Ovary (tissue), 9 donors: ENCODE measurements around the gene GABRG3. TPM values are rescaled to one million over a fixed set of nuclear protein-coding genes. Genes with fewer than 3 reads are reported as not detected.

Experiments used
- DNase-seq, 5 donors: peaks; one replicate each; pipeline ENCODE4 v3.0.0-alpha.2; 2019 to 2020
- H3K27ac ChIP-seq, 2 donors: fragments of 200-600 bp; one replicate each; pipeline versions ENCODE4 v1.5.1 to v1.8.0; 2019 to 2022
- H3K27me3 ChIP-seq: fragments of 200-600 bp; one replicate; pipeline ENCODE4 v1.8.0; 2022
- H3K36me3 ChIP-seq: fragments of 200-600 bp; sonication (generic); one replicate; pipeline ENCODE4 v1.5.1; 2019
- H3K4me1 ChIP-seq: one replicate; pipeline ENCODE4 v1.8.1; 2013; ENCODE audit warnings: mild to moderate bottlenecking, moderate library complexity; ENCODE audit not compliant: insufficient read depth
- H3K4me3 ChIP-seq: fragments of 200-600 bp; sonication (generic); one replicate; pipeline ENCODE4 v1.5.1; 2017
- H3K9me3 ChIP-seq, 2 donors: fragments of 200-600 bp in 1 of 2; sonication (generic) in 1 of 2; one replicate each; pipeline versions ENCODE4 v1.5.1 to v1.8.1; 2013 to 2019; ENCODE audit warnings: mild to moderate bottlenecking in 1 of 2, moderate library complexity in 1 of 2
- CTCF ChIP-seq, 3 donors: fragments of 450-650 bp in 2 of 3; fragments of 200-600 bp in 1 of 3; IDR thresholded peaks; one replicate each; pipeline versions ENCODE4 v1.5.1 to v1.8.0; 2016 to 2022; ENCODE audit warnings: antibody characterized with exemption in 3 of 3, mild to moderate bottlenecking in 1 of 3
- EP300 ChIP-seq: sonication (generic); formaldehyde crosslinking; IDR thresholded peaks from one replicate; pipeline ENCODE4 v1.6.1; 2017; ENCODE audit warnings: antibody characterized with exemption
- POLR2A ChIP-seq: fragments of 450-650 bp; IDR thresholded peaks from one replicate; pipeline ENCODE4 v1.6.1; 2017; ENCODE audit warnings: antibody characterized with exemption, mild to moderate bottlenecking, moderate library complexity
- WGBS, 3 donors: extraction: QIAGEN DNeasy Blood & Tissue Kit in 1 of 3; methylation state at CpG; one replicate each; pipeline versions ENCODE4 v1.1.5 to v1.1.7; 2013 to 2017; 5-methylcytosine and 5-hydroxymethylcytosine counted together
- intact Hi-C, 4 donors: fragments of 100-400 bp; cut with DNase I; formaldehyde crosslinking; loops; one replicate each; pipeline versions ENCODE4 v1.11.0 to v1.15.1; 2022 to 2023
- polyA plus RNA-seq, 2 donors: library from polyadenylated mRNA; stranded (reverse); fragments of 200-250 nt in 1 of 2; fragments of 350-450 nt in 1 of 2; fragmentation: Illumina TruSeq in 1 of 2; extraction: RNeasy Lipid Tissue Mini Kit (QIAGEN cat#74804) in 1 of 2; gene quantifications; one replicate each; pipeline ENCODE4 v1.2.3, GENCODE V29; 2013 to 2014
- total RNA-seq, 7 donors: library from RNA; depleted of rRNA in 2 of 7; stranded (reverse); fragments of >200 nt in 2 of 7; fragmentation: NEBNext Ultra II Directional in 3 of 7; extraction: Animal tissue kit (Norgen Biotek cat#: 25700) in 3 of 7; gene quantifications; one replicate each; pipeline versions ENCODE4 v1.1.0 to v1.2.4, GENCODE V29; 2016 to 2023
- donor health status: DM: no; HTN: no; CAD: no; lungs with moderate emphysema.
- donor health status: DM: no; HTN: no; CAD: no.
- donor health status: Bipolar disorder and iron deficiency.
- donor health status: DM: yes; HTN: yes; CAD: no.
- donor health status: DM: no; HTN: no; CAD: no.
- donor health status: DM: yes; HTN: yes; CAD: no.

The GABRG3 gene
- total and polyA plus RNA-seq, 9 donors, result 0.01 to 0.18 (median 0.13) TPM; not detected in 6

GRCh38 chr15:27530994-27531393 is 560.0 kb downstream of the GABRG3 start:
- H3K27me3 ChIP-seq, result no peaks in the 10 kb centered on the region
- no peak overlapping the region for H3K27ac ChIP-seq
- H3K36me3 ChIP-seq, result no peaks in the 10 kb centered on the region
- DNase-seq, result no peak
- intact Hi-C loops, result loop anchor here in 1 of 4 donors (5.0 kb wide), 1 partner anchor 429 kb away; no protein-coding TSS in a partner anchor
- H3K4me1 ChIP-seq, result no peaks in the 10 kb centered on the region
- H3K4me3 ChIP-seq, result no peak overlapping the region
- TF ChIP-seq EP300 (no peak), CTCF (IDR thresholded peaks at IDR 0.05) (no peak), POLR2A (no peak)
- no peaks in the 10 kb centered on the region for H3K9me3 ChIP-seq
- WGBS, 3 donors, result 81 to 90% (median 89%) methylated on average over 9 of the region's 9 CpGs

DNA sequence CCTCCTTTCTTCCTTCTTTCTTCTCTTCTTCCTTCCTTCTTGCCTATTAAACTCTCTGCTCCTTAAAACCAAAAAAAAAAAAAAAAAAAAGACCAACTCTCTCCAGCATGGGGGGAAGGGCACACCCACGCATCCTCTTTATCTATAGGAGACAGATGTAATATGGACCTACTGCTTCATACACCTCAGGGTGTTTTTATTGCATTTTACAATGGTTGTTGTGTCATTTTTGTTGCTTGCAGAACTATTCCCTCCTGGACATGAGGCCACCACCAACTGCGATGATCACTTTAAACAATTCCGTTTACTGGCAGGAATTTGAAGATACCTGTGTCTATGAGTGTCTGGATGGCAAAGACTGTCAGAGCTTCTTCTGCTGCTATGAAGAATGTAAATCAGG is 561.4 kb downstream of the GABRG3 start:
- Histone ChIP-seq H3K4me1 (no peaks in the 10 kb centered on the region), H3K9me3 (no peaks in the 10 kb centered on the region), H3K36me3 (no peaks in the 10 kb centered on the region), H3K27ac (no peak overlapping the region), H3K27me3 (no peaks in the 10 kb centered on the region), H3K4me3 (no peak overlapping the region)
- intact Hi-C loops, result loop anchor here in 1 of 4 donors (5.0 kb wide), 1 partner anchor 430 kb away; no protein-coding TSS in a partner anchor
- no peak for TF ChIP-seq CTCF (IDR thresholded peaks at IDR 0.05)
- no peak for TF ChIP-seq POLR2A
- no peak for TF ChIP-seq EP300
- DNase-seq, result no peak
- WGBS, 3 donors, result 77 to 92% (median 87%) methylated on average over 3 of the region's 3 CpGs

GRCh38 chr15:27535445-27536129 is 564.6 kb downstream of the GABRG3 start:
- no peak for DNase-seq
- intact Hi-C loops, result no loop called here
- H3K4me3 ChIP-seq, result no peak overlapping the region
- H3K27me3 ChIP-seq, result no peaks in the 10 kb centered on the region
- H3K4me1 ChIP-seq, result no peaks in the 10 kb centered on the region
- TF ChIP-seq CTCF (IDR thresholded peaks at IDR 0.05) (no peak), POLR2A (no peak), EP300 (no peak)
- no peaks in the 10 kb centered on the region for H3K9me3 ChIP-seq
- no peaks in the 10 kb centered on the region for H3K36me3 ChIP-seq
- WGBS, 3 donors, result 78 to 87% (median 79%) methylated on average over 6 of the region's 6 CpGs
- no peak overlapping the region for H3K27ac ChIP-seq

DNA sequence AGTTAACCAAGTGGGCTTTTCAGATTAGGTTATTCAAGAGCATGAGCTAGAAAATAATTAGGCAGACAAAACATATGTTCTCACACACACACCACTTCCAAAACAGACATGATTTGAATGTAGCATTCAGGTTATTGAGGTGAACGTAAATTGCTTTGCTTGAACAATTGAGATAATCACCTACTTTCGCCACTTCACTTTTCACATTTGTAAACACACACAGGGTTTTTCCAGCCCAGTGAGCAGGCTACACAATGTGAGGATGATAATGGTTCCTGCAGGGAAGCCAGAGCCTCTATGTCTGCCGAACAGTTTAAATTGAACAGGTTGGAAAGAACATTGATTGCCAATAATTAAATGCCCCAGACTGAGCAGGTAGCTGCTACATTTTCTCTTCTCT is 567.3 kb downstream of the GABRG3 start:
- H3K27me3 ChIP-seq, result no peaks in the 10 kb centered on the region
- intact Hi-C loops, result no loop called here
- WGBS, 3 donors, result 67 to 79% (median 69%) methylated on average over 3 of the region's 3 CpGs

More for the DNA sequence above, 567.3 kb downstream of the GABRG3 start:
- H3K4me3 ChIP-seq, result no peak overlapping the region
- DNase-seq, result no peak
- no peaks in the 10 kb centered on the region for H3K36me3 ChIP-seq
- H3K4me1 ChIP-seq, result no peaks in the 10 kb centered on the region
- H3K27ac ChIP-seq, result no peak overlapping the region
- H3K9me3 ChIP-seq, result no peaks in the 10 kb centered on the region
- TF ChIP-seq CTCF (IDR thresholded peaks at IDR 0.05) (no peak), EP300 (no peak), POLR2A (no peak)
